Stimulated activated naive B cell treated with anti-CD40 and anti-IgM and Interleukin-4, amounts not matched to agents 10 μg/mL and 1 μg/mL and 100 μg/mL, for 72 hours (primary cell): ENCODE measurements around the gene SKIC8.

Experiments
- ATAC-seq, 2 donors: fragments of 150-1000 bp; cut with Tn5 transposase; replicated peaks; 2 replicates each; pipeline ENCODE4 v1.10.0; 2021; ENCODE audit warnings: moderate library complexity in 1 of 2
- DNase-seq: peaks from one replicate; pipeline ENCODE4 v3.0.0; 2021
- H3K27ac Mint-ChIP-seq: one replicate; pipeline ENCODE4 v1.8.0; 2022; ENCODE audit warnings: mild to moderate bottlenecking, mixed read lengths
- H3K27me3 Mint-ChIP-seq, 2 donors: one replicate each; pipeline ENCODE4 v1.8.0; 2022; ENCODE audit warnings: mixed read lengths in 2 of 2
- H3K36me3 Mint-ChIP-seq, 2 donors: one replicate each; pipeline ENCODE4 v1.8.0; 2022; ENCODE audit warnings: mixed read lengths in 2 of 2, mild to moderate bottlenecking in 1 of 2
- H3K4me1 Mint-ChIP-seq, 2 donors: one replicate each; pipeline ENCODE4 v1.8.0; 2022; ENCODE audit warnings: mixed read lengths in 2 of 2, mild to moderate bottlenecking in 1 of 2
- H3K4me3 Mint-ChIP-seq, 2 donors: one replicate each; pipeline ENCODE4 v1.8.0; 2022; ENCODE audit warnings: mild to moderate bottlenecking in 2 of 2, mixed read lengths in 2 of 2, moderate library complexity in 1 of 2
- H3K9me3 Mint-ChIP-seq, 2 donors: one replicate each; pipeline ENCODE4 v1.8.0; 2022; ENCODE audit warnings: mixed read lengths in 2 of 2, mild to moderate bottlenecking in 1 of 2

SKIC8 gene

DNA sequence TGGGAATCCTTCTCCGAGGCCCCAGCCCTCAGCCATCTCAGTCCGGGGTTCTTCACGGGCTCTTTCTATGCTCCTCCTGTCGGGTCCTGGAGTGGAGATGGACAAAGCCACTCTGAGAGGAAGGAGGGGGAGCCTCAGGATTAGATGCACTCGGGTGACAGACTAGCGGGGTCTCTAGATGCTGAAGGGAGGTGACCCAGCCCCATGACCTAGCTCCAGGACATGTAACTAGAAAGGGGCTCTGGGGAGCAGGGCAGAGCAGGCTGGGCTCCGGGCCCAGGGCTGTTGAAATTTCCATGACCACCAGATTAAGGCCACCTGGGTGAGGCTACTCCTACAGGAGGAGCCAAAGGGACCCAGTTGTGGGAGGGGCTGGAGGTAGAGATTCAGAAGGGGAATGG lies 14.8 kb upstream of the SKIC8 start:
- H3K4me1 Mint-ChIP-seq: no peaks in the 10 kb centered on the region
- no peaks in the 10 kb centered on the region for H3K36me3 Mint-ChIP-seq
- H3K4me3 Mint-ChIP-seq: no peak overlapping the region
- DNase-seq (no peak), ATAC-seq (no peak)
- H3K27ac Mint-ChIP-seq: no peak overlapping the region
- peaks cover 8 to 12% of the 10 kb centered on the region in 2 donors for H3K27me3 Mint-ChIP-seq
- no peaks in the 10 kb centered on the region for H3K9me3 Mint-ChIP-seq

DNA sequence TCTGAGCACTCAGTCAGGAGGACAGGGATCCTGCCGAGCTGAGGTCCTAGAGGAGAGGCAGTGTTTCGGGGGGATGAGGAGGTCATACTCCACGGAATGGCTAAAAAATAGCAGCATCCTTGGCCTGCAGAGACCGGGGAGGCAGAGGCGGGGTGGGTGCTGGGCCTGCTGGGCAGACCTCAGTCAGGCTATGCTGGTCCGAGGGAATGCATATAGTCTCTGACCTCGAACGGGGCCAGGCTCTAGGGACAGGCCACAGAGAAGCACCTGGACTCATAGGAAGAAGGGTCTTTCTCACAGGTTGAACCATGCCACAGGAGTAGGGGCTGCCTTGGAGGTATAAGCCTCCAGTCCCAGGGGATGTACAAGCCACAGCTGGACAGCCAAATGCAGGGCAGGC lies 14.0 kb upstream of the SKIC8 start:
- Mint-ChIP-seq H3K4me1 (no peaks in the 10 kb centered on the region), H3K36me3 (no peaks in the 10 kb centered on the region), H3K27me3 (peaks cover 8 to 20% of the 10 kb centered on the region in 2 donors), H3K4me3 (no peak overlapping the region), H3K27ac (no peak overlapping the region), H3K9me3 (no peaks in the 10 kb centered on the region)
- ATAC-seq: no peak
- no peak for DNase-seq

DNA sequence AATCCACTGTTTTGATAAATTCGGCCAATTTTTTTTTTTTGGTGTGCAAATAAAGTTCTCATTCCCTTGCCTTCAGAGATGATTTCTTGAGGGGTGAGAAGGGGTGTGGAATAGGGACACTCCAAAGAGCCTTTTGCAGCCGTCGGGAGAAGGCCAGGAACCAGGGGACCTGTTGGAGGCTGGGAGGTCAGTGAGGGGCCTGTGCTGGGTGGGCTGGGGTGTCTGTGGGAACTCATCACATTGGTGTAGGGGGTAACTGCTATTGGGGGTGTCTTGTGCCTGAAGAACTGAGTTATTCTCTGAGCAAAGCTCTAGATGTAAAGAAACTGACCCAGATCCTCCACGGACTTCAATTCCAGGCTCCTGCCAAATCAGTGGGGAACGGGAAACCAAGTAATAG lies 13.5 kb upstream of the SKIC8 start:
- ATAC-seq (no peak), DNase-seq (no peak)
- Mint-ChIP-seq H3K4me3 (no peak overlapping the region), H3K4me1 (no peaks in the 10 kb centered on the region), H3K27ac (no peak overlapping the region), H3K27me3 (peaks cover 10 to 24% of the 10 kb centered on the region in 2 donors), H3K9me3 (no peaks in the 10 kb centered on the region), H3K36me3 (no peaks in the 10 kb centered on the region)

DNA sequence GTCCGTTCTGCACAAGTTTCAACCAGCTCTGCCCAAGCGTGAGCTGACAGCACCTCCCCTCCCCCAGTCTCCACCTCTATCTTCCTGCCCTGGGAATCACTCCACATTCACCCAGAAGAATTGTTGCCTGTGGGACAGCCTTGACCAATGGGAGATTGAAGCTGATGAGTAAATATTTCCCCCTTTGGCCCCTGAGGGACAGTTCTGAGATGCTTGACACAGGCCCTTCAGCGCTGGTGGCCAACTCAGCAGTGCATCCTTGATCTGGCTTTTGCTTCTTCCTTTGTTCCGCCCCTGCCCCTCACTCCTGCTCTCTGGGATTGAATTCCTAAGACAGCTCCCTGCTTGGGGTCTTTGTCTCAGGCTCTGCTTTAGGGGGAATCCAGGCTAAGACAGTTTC lies 13.1 kb upstream of the SKIC8 start:
- no peak overlapping the region for H3K4me3 Mint-ChIP-seq
- no peak for ATAC-seq
- H3K36me3 Mint-ChIP-seq: no peaks in the 10 kb centered on the region
- no peak overlapping the region for H3K27ac Mint-ChIP-seq
- H3K27me3 Mint-ChIP-seq: peaks cover 10 to 26% of the 10 kb centered on the region in 2 donors
- no peak for DNase-seq
- no peaks in the 10 kb centered on the region for H3K9me3 Mint-ChIP-seq
- no peaks in the 10 kb centered on the region for H3K4me1 Mint-ChIP-seq

DNA sequence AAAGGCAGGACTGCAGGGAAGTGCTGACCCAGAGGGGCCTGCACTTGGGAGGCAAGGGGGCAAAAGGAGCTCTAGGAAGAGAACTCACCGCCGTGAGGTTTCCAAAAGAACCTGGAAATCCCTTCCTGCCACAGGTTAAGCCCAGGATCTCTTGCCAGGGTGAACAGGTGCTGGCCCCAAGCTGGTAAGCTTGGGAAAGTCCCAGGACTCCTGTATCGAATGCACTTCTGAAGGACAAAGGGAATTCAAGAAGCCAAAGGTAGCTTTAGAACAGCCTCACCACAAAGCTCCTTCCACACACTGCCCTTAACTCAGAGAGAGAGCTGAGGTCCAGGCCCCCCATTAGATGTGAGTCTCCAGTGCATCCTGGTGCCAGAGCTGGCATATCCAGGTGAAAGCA lies 11.9 kb upstream of the SKIC8 start:
- Mint-ChIP-seq H3K4me3 (no peak overlapping the region), H3K27me3 (peaks cover 8 to 32% of the 10 kb centered on the region in 2 donors), H3K27ac (no peak overlapping the region), H3K36me3 (no peaks in the 10 kb centered on the region), H3K4me1 (no peaks in the 10 kb centered on the region), H3K9me3 (no peaks in the 10 kb centered on the region)
- DNase-seq: no peak
- no peak for ATAC-seq

DNA sequence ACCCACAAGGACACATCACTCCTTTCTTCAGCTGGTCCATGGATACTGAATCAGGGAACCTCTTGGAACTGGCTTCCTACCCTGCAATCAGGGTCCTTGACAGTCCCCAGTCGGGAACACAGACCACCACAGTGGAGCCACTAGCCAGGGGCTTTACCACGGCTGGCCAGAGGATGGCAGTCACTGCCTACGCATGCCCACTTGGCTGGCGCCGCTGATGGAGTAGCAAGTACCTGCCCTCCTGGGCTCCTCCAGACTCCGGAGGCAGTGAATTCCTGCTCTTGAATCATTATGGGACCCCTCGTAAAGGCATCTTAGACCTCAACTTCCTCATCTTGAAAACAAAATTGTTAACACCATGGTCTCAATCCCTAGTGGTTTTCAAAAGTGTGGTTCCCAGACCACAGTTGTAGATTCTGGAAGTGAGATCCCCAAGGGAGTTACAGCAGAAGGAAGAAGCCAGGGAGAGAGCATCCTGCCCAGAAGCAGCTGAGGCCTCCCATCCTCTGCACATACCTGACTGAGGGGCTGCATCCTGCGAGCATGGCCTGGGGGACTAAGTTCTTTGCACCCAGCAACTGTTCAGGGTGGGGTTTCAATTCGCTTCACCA lies 9.1 kb upstream of the SKIC8 start:
- ATAC-seq (peak; percentile 87 to 91), DNase-seq (peak; percentile 30)
- H3K4me3 Mint-ChIP-seq: no peak overlapping the region
- H3K36me3 Mint-ChIP-seq: no peaks in the 10 kb centered on the region
- peaks cover 11 to 38% of the 10 kb centered on the region in 2 donors for H3K27me3 Mint-ChIP-seq
- no peak overlapping the region for H3K27ac Mint-ChIP-seq
- H3K4me1 Mint-ChIP-seq: no peaks in the 10 kb centered on the region
- H3K9me3 Mint-ChIP-seq: no peaks in the 10 kb centered on the region

DNA sequence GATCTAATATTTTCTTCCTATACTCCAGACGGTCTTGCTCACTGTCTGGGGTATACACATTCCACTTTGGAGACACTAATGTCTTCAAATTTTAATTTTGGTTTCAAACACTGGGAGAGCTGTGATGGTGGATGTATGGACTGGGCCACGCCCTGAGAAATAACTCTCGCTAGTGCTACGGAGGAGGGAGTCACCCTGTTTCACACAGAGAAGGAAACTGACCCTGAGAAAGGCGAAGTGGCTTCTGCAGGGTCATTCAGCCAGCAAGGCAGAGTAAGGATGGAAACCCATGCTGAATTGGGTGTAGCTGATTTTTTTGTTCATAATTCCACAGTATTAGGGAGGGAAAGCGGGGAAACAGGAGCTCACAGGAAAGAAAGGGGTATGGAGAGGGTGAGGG lies 8.6 kb upstream of the SKIC8 start:
- H3K27me3 Mint-ChIP-seq: peaks cover 11 to 38% of the 10 kb centered on the region in 2 donors
- no peaks in the 10 kb centered on the region for H3K9me3 Mint-ChIP-seq
- H3K27ac Mint-ChIP-seq: no peak overlapping the region
- ATAC-seq (no peak), DNase-seq (no peak)
- no peaks in the 10 kb centered on the region for H3K4me1 Mint-ChIP-seq
- no peak overlapping the region for H3K4me3 Mint-ChIP-seq
- no peaks in the 10 kb centered on the region for H3K36me3 Mint-ChIP-seq

- no peaks in the 10 kb centered on the region for H3K9me3 Mint-ChIP-seq
- H3K27me3 Mint-ChIP-seq: peaks cover 11 to 38% of the 10 kb centered on the region in 2 donors
- no peak overlapping the region for H3K27ac Mint-ChIP-seq
- no peak for ATAC-seq
- no peaks in the 10 kb centered on the region for H3K4me1 Mint-ChIP-seq
- no peaks in the 10 kb centered on the region for H3K36me3 Mint-ChIP-seq
- no peak overlapping the region for H3K4me3 Mint-ChIP-seq
- DNase-seq: no peak
Measured at GRCh38 chr15:78306176-78306774, 6.9 kb upstream of the SKIC8 start.

- H3K27ac Mint-ChIP-seq: no peak overlapping the region
- no peak overlapping the region for H3K4me3 Mint-ChIP-seq
- DNase-seq (no peak), ATAC-seq (no peak)
- no peaks in the 10 kb centered on the region for H3K9me3 Mint-ChIP-seq
- peaks cover 0 to 4% of the 10 kb centered on the region in 2 donors for H3K4me1 Mint-ChIP-seq
- H3K36me3 Mint-ChIP-seq: peaks cover 0 to 2% of the 10 kb centered on the region in 2 donors
- peaks cover 11 to 35% of the 10 kb centered on the region in 2 donors for H3K27me3 Mint-ChIP-seq
Measured at GRCh38 chr15:78304216-78305066, 5.0 kb upstream of the SKIC8 start.

DNA sequence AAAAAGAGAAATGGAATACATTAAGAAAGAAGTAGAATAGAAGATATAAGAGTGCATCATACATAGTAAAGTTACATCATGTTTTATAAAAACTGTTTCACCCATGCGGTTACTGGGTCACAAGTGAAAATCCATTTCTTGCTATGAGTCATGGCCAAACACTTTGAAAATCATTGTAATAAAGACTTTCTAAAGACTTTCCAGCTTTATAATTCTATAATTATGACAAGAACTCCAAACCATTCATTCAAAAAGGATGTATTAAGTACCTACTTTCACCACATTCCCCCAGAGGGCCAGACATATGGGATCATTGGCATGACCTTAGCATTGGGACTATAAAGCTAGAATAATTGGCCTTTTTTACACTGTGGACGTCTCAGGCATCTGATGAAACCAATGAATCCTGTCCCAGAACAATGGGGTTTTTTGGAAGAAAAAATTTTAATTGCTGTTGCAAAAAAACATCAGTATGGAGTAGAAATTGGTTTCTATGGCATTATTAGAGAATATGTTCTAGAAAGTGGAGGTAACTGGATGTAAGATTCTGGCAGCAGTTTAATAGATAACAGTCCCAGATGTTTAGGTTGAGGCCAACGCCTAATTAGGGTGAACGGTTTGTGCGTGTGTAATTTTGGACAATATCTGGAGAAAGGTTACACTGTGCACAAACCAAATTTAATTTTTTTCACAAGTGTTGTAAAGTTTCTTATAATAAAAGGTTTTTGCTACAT lies 3.3 kb upstream of the SKIC8 start:
- Mint-ChIP-seq H3K27me3 (peaks cover 7 to 18% of the 10 kb centered on the region in 2 donors), H3K36me3 (peaks cover 0 to 5% of the 10 kb centered on the region in 2 donors), H3K4me1 (peaks cover 3 to 13% of the 10 kb centered on the region in 2 donors), H3K9me3 (no peaks in the 10 kb centered on the region), H3K4me3 (no peak overlapping the region), H3K27ac (peak overlapping the region; percentile 77)
- ATAC-seq: no peak
- DNase-seq: no peak

DNA sequence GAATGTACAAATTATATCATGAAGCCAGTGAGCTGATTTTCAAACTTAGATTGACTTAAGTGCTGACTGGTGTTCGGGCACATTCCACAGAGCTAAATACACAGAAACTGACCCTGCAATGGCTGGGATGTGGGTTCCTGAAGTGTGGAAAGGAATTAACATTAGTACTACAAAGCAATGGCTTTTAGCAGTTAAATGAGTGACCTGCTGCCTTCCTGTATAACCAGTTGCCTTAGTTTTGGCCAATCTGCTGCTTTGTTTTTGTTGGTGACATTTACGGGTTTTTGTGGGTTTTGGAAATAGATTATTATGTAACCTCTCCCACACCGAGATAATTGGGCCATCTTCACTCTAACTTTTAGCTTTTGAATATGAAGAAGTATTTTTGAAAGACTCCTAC lies 2.4 kb upstream of the SKIC8 start:
- Mint-ChIP-seq H3K4me1 (peaks cover 3 to 13% of the 10 kb centered on the region in 2 donors), H3K27ac (no peak overlapping the region), H3K27me3 (peaks cover 5 to 15% of the 10 kb centered on the region in 2 donors), H3K4me3 (no peak overlapping the region), H3K9me3 (no peaks in the 10 kb centered on the region), H3K36me3 (peaks cover 0 to 5% of the 10 kb centered on the region in 2 donors)
- no peak for ATAC-seq
- DNase-seq: no peak

DNA sequence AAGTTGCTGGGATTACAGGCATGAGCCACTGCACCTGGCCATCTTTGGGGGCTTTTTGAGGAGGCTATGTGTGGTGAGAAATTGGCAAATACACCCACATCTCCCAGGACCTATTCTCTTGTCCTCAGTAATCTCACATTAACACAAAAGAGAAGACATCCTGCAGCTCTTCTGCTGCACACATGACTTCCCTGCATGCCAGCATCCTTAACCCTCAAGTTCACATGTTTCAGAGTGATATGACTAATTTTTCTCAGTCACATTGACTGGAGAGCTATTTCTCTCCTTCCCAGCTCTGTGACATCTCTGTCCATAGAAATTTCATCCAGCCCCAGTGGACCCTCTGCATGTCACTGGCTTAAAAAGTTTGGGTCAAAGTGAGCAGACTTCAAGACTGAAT lies 1.9 kb upstream of the SKIC8 start:
- peaks cover 0 to 5% of the 10 kb centered on the region in 2 donors for H3K36me3 Mint-ChIP-seq
- DNase-seq (no peak), ATAC-seq (no peak)
- H3K9me3 Mint-ChIP-seq: no peaks in the 10 kb centered on the region
- no peak overlapping the region for H3K27ac Mint-ChIP-seq
- H3K4me1 Mint-ChIP-seq: peaks cover 3 to 13% of the 10 kb centered on the region in 2 donors
- H3K4me3 Mint-ChIP-seq: peak overlapping the region in 1 of 2 donors; percentile 29
- peaks cover 3 to 12% of the 10 kb centered on the region in 2 donors for H3K27me3 Mint-ChIP-seq

DNA sequence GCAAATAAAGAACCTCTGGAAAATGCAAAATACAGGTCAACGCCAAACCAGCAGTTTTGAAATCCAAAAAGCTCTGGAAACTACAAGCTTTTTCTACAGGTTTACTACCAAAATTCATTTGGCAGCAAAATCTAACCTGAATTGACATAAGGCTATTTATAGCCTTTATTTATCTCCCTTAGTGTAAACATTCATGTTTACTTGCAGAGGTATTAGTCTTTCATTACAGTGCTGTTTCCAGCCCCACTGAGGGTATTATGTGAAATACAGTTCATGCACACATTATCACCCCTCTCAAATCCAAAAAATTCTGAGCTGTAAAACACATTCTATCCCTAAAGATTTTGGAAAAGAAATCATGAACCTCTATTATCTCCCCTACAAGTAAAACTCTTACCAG lies 7.2 kb downstream of the SKIC8 start:
- Mint-ChIP-seq H3K4me3 (no peak overlapping the region), H3K9me3 (no peaks in the 10 kb centered on the region), H3K36me3 (peaks cover 37 to 57% of the 10 kb centered on the region in 2 donors), H3K27me3 (no peaks in the 10 kb centered on the region), H3K4me1 (peaks cover 0 to 3% of the 10 kb centered on the region in 2 donors), H3K27ac (no peak overlapping the region)
- no peak for ATAC-seq
- no peak for DNase-seq

DNA sequence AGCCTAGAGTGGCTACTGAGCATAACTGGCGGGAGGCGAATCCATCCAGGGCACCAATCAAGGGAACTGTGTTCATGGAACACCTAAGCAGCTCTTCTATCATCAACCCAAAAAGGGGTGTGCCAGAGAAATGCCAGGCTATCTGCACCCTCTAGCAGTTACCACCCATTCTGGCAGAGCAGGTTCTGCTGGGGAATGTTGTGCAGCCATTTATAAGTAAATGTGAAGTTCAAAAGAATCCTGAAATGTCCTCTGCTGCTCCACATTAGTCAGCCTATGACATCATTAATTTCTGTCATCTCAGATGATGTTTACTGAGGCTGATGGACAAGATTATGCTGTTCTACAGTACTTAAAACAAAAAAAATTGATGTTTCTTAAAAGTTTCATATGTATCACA lies 7.7 kb downstream of the SKIC8 start:
- ATAC-seq: no peak
- H3K36me3 Mint-ChIP-seq: peaks cover 38 to 60% of the 10 kb centered on the region in 2 donors
- no peak for DNase-seq
- H3K9me3 Mint-ChIP-seq: no peaks in the 10 kb centered on the region
- no peaks in the 10 kb centered on the region for H3K27me3 Mint-ChIP-seq
- H3K4me1 Mint-ChIP-seq: peaks cover 0 to 4% of the 10 kb centered on the region in 2 donors
- no peak overlapping the region for H3K27ac Mint-ChIP-seq
- H3K4me3 Mint-ChIP-seq: no peak overlapping the region
